Thoracic aorta (tissue), 2 donors: ENCODE measurements around the gene SLC35A4. TPM values are rescaled to one million over a fixed set of nuclear protein-coding genes. Genes with fewer than 3 reads are reported as not detected.

Experiments
- ATAC-seq: fragments of 150-250 bp; one replicate; pipeline ENCODE4 v1.8.0; 2017; ENCODE audit warnings: low read depth; ENCODE audit not compliant: insufficient number of reproducible peaks, low FRiP score
- DNase-seq: peaks from one replicate; pipeline ENCODE4 v3.0.0-alpha.2; 2020; ENCODE audit warnings: low spot score
- H3K27ac ChIP-seq, 2 donors: fragments of 200-600 bp; sonication (generic); 1 replicate in 1 of 2; 2 replicates in 1 of 2; pipeline ENCODE4 v1.5.1; 2016; ENCODE audit warnings: mild to moderate bottlenecking in 2 of 2, moderate library complexity in 2 of 2
- H3K27me3 ChIP-seq: fragments of 200-600 bp; sonication (generic); replicated peaks from 2 replicates; pipeline ENCODE4 v1.6.0; 2016; ENCODE audit warnings: mild to moderate bottlenecking; ENCODE audit not compliant: insufficient read depth
- H3K36me3 ChIP-seq: fragments of 200-600 bp; sonication (generic); one replicate; pipeline ENCODE4 v1.5.1; 2016
- H3K4me1 ChIP-seq, 2 donors: fragments of 200-600 bp; sonication (generic); 1 replicate in 1 of 2; 2 replicates in 1 of 2; pipeline versions ENCODE4 v1.5.1 to v1.6.0; 2016; ENCODE audit warnings: low read depth in 2 of 2, mild to moderate bottlenecking in 1 of 2; ENCODE audit not compliant: control insufficient read depth in 1 of 2
- H3K4me3 ChIP-seq: fragments of 200-600 bp; sonication (generic); 2 replicates; pipeline ENCODE4 v1.5.1; 2016; ENCODE audit warnings: mild to moderate bottlenecking
- H3K9me3 ChIP-seq: fragments of 200-600 bp; sonication (generic); 2 replicates; pipeline ENCODE4 v1.5.1; 2016
- CTCF ChIP-seq: fragments of 200-600 bp; sonication (generic); IDR thresholded peaks from one replicate; pipeline ENCODE4 v1.5.1; 2019; ENCODE audit warnings: antibody characterized with exemption
- total RNA-seq, 2 donors: library from RNA; depleted of rRNA; stranded (reverse); fragments of >200 nt; gene quantifications; one replicate each; pipeline versions ENCODE4 v1.1.0 to v1.2.3, GENCODE V29; 2016

The SLC35A4 gene
- total RNA-seq, 2 donors from 2014 or later: 21.7 to 40.2 TPM

- H3K4me1 ChIP-seq: peaks cover 23 to 34% of the 10 kb centered on the region in 2 donors
- no peaks in the 10 kb centered on the region for H3K27me3 ChIP-seq
- no peak overlapping the region for H3K4me3 ChIP-seq
- ATAC-seq (no peak), DNase-seq (no peak)
- TF ChIP-seq CTCF: no peak
- peaks cover 26% of the 10 kb centered on the region for H3K36me3 ChIP-seq
- no peaks in the 10 kb centered on the region for H3K9me3 ChIP-seq
- H3K27ac ChIP-seq: peak overlapping the region; percentile 94 to 99
Observed at GRCh38 chr5:140549237-140550144, 15.1 kb upstream of the SLC35A4 start.

GRCh38 chr5:140550147-140551079 is 14.2 kb upstream of the SLC35A4 start:
- Histone ChIP-seq H3K27me3 (no peaks in the 10 kb centered on the region), H3K9me3 (no peaks in the 10 kb centered on the region), H3K36me3 (peaks cover 19% of the 10 kb centered on the region), H3K4me3 (no peak overlapping the region), H3K4me1 (peaks cover 27 to 44% of the 10 kb centered on the region in 2 donors), H3K27ac (peak overlapping the region in 1 of 2 donors; percentile 94)
- DNase-seq: no peak
- no peak for TF ChIP-seq CTCF
- no peak for ATAC-seq

GRCh38 chr5:140551872-140552271 is 12.8 kb upstream of the SLC35A4 start:
- no peak overlapping the region for H3K4me3 ChIP-seq
- TF ChIP-seq CTCF: no peak
- ATAC-seq: no peak
- H3K27ac ChIP-seq: no peak overlapping the region
- H3K9me3 ChIP-seq: no peaks in the 10 kb centered on the region
- peaks cover 34 to 50% of the 10 kb centered on the region in 2 donors for H3K4me1 ChIP-seq
- H3K27me3 ChIP-seq: no peaks in the 10 kb centered on the region
- peaks cover 19% of the 10 kb centered on the region for H3K36me3 ChIP-seq
- no peak for DNase-seq

- H3K4me3 ChIP-seq: no peak overlapping the region
- no peaks in the 10 kb centered on the region for H3K9me3 ChIP-seq
- no peaks in the 10 kb centered on the region for H3K27me3 ChIP-seq
- DNase-seq (no peak), ATAC-seq (no peak)
- H3K36me3 ChIP-seq: peaks cover 19% of the 10 kb centered on the region
- H3K27ac ChIP-seq: no peak overlapping the region
- no peak for TF ChIP-seq CTCF
- peaks cover 26 to 48% of the 10 kb centered on the region in 2 donors for H3K4me1 ChIP-seq
Observed at GRCh38 chr5:140553657-140554056, 11.0 kb upstream of the SLC35A4 start.

GRCh38 chr5:140554454-140554853 is 10.2 kb upstream of the SLC35A4 start:
- Histone ChIP-seq H3K27me3 (no peaks in the 10 kb centered on the region), H3K4me1 (peaks cover 20 to 40% of the 10 kb centered on the region in 2 donors), H3K9me3 (no peaks in the 10 kb centered on the region), H3K27ac (no peak overlapping the region), H3K4me3 (no peak overlapping the region), H3K36me3 (peaks cover 19% of the 10 kb centered on the region)
- no peak for ATAC-seq
- DNase-seq: no peak
- TF ChIP-seq CTCF: no peak
